T-helper 1 cell treated with Interleukin-12 subunit alpha and Interleukin-12 subunit beta and Interleukin-4 antibody, amounts not matched to agents 30 ng/mL and 1 ng/mL, for 36 hours (primary cell): ENCODE data around the gene SMIM1. TPM values are rescaled to one million over a fixed set of nuclear protein-coding genes. Genes with fewer than 3 reads are reported as not detected.

Experiments
- intact Hi-C: fragments of 100-400 bp; cut with micrococcal nuclease; formaldehyde crosslinking; loops from one replicate; pipeline ENCODE4 v1.15.1; 2024
- total RNA-seq: library from RNA; stranded (reverse); gene quantifications from 2 replicates; pipeline ENCODE4 v1.2.3, GENCODE V29; 2022

The SMIM1 gene
- total RNA-seq, 1 donor from 2014 or later: not detected

GRCh38 chr1:3753656-3754454, 18.7 kb upstream of the SMIM1 start:
- intact Hi-C loops: no loop called here

DNA sequence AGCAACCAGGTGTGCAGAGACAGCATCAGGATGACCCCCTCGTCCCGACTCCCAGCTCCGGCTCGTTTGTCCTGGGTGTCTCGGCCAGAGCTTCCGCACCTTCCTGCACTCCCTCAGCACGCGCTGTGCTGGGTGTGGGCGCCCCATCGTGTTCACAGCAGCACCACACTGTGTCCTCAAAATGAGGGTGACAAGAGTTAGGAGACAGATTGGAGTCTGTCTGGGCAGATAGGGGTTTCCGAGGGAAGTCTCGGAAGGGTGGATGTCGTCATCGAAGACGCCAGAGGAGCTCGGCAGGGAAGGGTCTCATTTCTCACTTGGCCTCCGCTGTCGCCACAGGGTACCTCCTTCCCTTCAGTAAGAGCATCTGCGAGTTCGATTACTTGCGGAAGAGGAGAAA, 16.2 kb upstream of the SMIM1 start:
- intact Hi-C loops: no loop called here

GRCh38 chr1:3759164-3759563, 13.4 kb upstream of the SMIM1 start:
- intact Hi-C loops: no loop called here

GRCh38 chr1:3759796-3760195, 12.8 kb upstream of the SMIM1 start:
- intact Hi-C loops: no loop called here

GRCh38 chr1:3761296-3762010, 11.1 kb upstream of the SMIM1 start:
- intact Hi-C loops: no loop called here

DNA sequence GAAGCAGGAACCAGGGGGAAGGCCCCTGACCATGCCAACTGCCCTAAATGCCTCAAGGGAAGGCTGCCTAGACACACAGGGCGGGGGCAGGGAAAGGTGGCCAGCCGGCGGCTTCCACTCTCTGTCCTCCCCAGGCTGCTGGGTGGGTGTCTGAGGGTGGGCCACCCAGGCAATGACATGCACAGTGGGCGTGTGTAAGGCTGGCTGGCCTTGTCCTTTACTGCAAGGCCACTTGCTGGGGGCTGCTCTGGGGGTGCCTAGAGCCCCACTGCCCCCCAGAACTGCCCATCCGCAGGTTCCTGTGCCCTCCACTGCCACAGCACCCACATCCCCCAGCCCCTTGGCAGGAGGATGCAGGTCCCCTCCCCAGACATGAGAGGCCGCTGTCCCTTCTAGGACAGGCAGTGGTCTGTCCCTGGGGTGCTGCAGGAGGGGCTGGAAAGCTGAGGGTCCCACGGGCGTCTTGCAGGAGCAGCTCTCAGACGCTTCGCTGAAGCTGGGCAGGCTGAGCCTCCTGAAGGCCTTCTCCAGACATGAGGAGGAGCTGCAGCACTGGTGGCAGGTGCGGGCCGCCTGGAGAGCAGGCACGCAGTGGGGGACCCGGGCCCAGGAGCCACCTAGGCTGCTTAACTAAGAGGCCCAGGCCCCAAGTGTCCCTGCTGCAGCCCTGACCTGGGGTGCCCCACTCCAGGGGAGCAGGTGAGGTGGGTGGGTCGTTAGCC, 10.2 kb upstream of the SMIM1 start:
- intact Hi-C loops: no loop called here

DNA sequence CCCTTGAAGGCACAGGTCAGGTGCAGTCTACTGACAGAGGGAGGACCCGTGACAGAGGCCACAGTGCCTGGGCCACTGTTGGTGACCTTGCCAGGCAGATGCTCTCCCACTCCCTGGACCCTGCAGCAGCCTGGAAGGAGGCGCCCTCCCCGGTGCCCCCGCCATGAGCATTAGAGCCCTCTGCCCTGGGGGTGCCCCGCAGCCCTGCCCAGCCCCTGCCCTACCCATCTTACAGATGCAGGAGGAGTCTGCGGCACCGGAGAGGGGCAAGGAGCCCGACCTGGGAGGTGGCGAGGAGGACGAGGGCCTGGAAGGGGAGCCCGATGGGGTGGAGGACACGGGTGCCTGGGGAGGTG, 9.7 kb upstream of the SMIM1 start:
- intact Hi-C loops: no loop called here

DNA sequence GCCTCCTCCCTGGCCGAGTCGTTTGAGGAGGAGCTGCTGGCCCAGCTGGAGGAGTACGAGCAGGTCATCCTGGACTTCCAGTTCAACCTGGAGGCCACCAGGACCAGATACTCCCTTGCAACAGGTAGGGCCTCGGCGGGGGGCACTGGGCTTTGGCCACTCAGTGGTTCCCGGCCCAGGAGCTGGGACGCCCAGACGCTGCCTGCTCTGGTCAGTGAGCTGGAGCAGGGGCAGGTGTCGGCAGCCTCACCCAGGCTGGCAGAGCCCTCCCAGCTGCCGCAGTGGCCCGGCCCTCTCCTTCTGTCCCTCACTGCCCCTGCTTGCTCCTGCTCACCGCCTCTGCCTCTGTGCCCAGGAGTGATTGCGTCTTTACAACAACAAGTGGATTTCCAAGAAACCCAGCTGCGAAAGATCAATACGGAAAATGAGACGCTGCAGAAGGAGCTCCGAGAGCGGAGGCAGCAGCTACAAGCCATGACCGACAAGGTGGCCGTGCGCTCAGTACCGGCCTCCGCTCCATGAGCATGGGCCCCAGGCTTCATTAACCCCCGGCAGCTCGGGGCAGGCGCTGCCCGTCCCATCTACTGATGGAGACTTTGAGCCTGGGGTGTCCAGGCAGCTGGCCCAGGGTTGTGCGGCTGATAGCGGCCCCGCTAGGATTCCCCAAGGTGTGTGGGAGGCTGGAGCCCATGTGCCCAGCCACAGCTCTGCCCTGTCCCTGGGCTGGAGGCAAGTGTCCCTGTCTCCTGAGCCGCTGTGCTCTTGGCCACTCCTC, 9.0 kb upstream of the SMIM1 start:
- intact Hi-C loops: no loop called here

DNA sequence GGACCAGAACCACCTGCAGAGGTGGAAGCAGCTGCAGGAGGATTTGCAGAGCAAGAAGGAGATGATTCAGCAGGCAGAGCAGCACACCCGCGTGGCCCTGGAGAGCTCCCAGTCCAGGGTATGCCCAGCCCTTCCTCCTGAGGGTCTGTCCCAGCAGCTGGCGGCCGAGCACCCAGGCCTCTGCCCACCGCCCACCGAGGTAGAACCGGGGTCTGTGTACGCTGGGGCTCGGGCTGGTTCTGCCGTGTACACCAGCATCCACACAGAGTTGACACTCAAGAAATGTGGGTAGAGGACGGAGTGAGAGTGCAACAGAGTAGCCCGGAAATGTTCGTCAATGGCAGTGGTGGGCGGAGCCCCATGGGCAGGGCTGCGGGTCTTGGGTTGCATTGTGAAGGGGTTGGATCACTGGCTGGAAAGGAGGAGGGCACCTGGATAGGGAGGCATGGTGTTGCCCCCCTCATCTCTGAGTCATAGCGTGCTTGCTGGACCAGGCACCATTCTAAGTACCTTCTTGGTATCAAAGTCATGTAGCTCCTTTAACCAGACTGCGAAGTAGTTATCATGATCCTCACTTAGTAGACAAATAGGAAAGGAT, 5.1 kb upstream of the SMIM1 start:
- intact Hi-C loops: no loop called here

GRCh38 chr1:3768811-3769390, 3.6 kb upstream of the SMIM1 start:
- intact Hi-C loops: no loop called here

GRCh38 chr1:3770047-3770765, 2.3 kb upstream of the SMIM1 start:
- intact Hi-C loops: no loop called here

DNA sequence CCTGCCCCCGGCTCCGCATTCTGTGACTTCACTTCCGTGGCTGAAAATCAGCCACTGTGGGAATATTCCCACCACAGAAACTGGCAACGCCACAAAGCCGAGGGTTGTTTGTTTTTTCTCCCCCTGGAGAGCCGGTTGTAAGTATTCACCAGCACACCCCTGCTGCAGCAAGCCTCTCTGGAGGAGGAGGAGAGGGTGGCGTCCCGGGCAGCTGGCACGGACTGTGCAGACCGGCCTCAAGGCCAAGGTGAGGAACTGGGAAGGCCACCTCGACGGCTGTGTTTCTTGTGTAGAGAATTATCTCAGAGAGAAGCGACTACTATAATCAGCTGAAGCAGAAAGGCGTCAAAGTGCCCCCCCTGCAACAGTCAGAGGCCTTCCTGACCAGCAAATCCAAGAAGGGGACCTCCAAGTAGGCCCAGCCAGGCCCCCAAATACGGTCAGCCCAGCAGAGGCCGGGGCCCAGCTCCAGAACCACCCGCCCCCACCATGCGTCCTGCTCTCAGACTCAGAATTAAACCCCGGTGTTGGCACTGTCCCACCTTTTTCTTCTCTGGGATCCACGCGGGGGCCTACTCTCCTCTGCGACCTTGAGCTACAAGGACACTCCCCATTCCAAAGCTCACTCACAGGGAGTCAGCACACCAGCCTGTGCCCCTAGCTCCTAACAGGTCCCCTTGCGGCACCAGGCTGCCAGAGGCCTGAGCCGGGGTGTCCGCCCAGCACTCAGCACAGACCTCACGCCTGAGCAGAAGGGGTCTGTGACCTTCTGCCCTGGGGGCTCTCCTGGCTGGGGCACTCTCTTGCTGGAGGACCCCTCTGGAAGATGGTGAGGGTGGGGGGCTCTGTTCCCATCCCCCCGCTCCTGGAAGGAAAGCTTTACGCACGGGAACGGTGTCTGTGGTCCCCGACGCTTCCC, 1.2 kb upstream of the SMIM1 start:
- intact Hi-C loops: loop anchor here (1.0 to 2.0 kb wide), 6 partner anchors 24 to 147 kb away; partner anchors contain the start of genes C1orf174, CEP104, DFFB and LRRC47

DNA sequence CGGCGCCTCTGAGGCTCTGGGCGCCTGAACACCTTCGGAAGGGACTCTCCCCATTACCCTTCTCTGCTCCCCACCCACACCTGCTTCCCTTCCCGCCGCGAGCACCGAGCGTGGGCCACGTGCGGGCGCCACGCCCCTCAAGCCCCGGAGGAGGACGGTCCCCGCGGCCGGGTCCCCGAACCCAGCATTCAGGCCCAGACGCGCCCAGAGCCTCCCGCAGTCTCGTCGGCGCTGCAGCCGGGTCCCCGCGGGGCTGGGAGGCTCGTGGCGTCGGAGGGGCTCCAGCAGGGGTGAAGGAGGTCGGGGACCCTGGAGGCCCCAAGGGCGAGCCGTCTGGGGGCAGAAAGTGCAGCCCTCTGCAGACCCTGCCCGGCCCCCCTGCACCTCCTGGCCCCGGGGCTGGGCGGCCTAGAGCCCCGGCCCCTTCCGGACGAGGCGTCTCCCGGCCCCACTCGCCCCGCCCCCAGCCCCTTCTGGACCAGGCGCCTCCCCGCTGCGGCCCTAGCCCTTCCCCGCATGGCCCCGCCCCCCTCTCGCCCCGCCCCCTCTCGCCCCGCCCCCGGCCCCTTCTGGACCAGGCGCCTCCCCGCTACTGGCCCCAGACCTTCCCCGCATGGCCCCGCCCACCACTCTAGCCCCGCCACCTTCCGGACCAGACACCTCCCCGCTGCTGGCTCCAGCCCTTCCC, 378 bp upstream of the SMIM1 start:
- intact Hi-C loops: loop anchor here (1.0 to 2.0 kb wide), 6 partner anchors 24 to 147 kb away; partner anchors contain the start of genes C1orf174, CEP104, DFFB and LRRC47

GRCh38 chr1:3773572-3774275, 1.2 kb downstream of the SMIM1 start:
- intact Hi-C loops: loop anchor here (2.0 kb wide), 1 partner anchor 149 kb away; the partner anchor contains the start of gene TPRG1L

DNA sequence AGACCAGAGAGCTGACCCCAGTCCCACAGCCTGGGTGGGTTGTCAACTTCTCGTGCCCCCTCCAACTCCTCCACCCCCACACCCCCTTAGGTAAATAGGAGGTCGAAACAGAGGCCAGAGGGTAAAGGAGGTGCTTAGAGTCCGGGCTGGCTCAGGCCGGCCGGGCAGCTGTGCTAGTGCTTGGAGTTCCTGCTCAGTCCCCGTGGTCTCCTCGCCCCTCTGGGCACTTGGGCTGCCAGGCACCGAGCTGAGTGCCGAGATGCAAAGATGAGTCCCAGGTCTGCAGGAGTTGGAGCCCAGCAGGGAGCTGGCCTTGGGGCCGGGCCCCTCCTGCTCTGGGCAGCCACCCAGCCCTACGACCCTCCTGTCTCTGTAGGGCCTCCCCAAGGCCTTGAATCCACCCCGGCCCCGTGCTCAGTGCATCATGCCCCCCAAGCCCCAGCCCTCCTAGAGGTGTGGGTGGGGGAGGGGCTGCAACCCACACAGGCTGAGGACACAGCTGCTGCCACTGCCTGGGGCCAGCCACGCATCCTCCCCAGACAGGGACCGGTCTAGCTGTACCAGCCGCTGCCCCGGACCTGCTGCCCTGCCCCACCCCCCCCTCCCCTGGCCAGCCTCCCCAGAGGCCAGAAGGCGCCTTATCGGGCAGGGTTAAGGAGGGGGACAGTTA, 1.9 kb downstream of the SMIM1 start:
- intact Hi-C loops: no loop called here

DNA sequence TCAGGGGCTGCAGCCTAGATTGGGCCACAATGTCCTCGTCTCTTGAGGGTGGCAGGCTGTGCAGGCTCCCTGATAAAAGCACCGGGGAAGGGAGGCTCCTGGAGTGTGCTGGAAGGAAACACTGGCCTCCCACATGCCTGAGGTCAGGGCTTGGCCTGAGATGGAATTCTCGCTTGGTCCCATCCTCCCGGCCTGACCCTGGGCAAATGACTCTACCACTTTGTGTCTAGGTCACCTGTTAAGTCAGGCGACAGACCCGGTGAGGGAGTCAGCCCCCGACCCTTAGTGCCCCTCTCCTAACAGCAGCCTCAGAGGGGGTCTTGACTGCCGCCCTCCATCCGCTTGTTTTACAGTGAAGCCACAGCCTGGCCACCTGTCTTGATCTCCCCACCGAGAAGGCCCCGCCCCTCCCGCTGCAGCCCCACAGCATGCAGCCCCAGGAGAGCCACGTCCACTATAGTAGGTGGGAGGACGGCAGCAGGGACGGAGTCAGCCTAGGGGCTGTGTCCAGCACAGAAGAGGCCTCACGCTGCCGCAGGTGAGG, 2.5 kb downstream of the SMIM1 start:
- intact Hi-C loops: no loop called here
